CD14-positive monocyte (primary cell): ENCODE data around the gene CD4. TPM values are rescaled to one million over a fixed set of nuclear protein-coding genes. Genes with fewer than 3 reads are reported as not detected.

ENCODE experiments used
- DNase-seq, 3 donors: peaks; one replicate each; pipeline ENCODE4 v3.0.0-alpha.2; 2011 to 2022
- H2AFZ ChIP-seq: 2 replicates; pipeline ENCODE4 v1.6.0; 2012; ENCODE audit warnings: mild to moderate bottlenecking, low read depth, low read length, inconsistent platforms; ENCODE audit not compliant: insufficient read depth, poor library complexity, severe bottlenecking
- H3K27ac ChIP-seq, 2 donors: 1 replicate in 1 of 2; 2 replicates in 1 of 2; pipeline ENCODE4 v1.5.1; 2012 to 2013; ENCODE audit warnings: low read length in 2 of 2, control low read depth in 1 of 2, inconsistent platforms in 1 of 2, low read depth in 1 of 2, mild to moderate bottlenecking in 1 of 2
- H3K27me3 ChIP-seq, 2 donors: one replicate each; pipeline versions ENCODE4 v1.6.0 to v1.6.1; 2011 to 2013; ENCODE audit warnings: low read length in 2 of 2; ENCODE audit not compliant: control insufficient read depth in 2 of 2, insufficient read depth in 2 of 2
- H3K36me3 ChIP-seq, 2 donors: replicated peaks in 1 of 2; 1 replicate in 1 of 2; 2 replicates in 1 of 2; pipeline versions ENCODE4 v1.5.1 to v1.6.1; 2012 to 2013; ENCODE audit warnings: low read length in 2 of 2, control low read depth in 1 of 2, inconsistent platforms in 1 of 2, mild to moderate bottlenecking in 1 of 2; ENCODE audit not compliant: insufficient read depth in 2 of 2, control insufficient read depth in 1 of 2
- H3K4me1 ChIP-seq, 2 donors: 1 replicate in 1 of 2; 2 replicates in 1 of 2; pipeline versions ENCODE4 v1.5.1 to v1.6.1; 2012 to 2013; ENCODE audit warnings: low read length in 2 of 2, control low read depth in 1 of 2, inconsistent platforms in 1 of 2, mild to moderate bottlenecking in 1 of 2, moderate library complexity in 1 of 2; ENCODE audit not compliant: insufficient read depth in 2 of 2, control insufficient read depth in 1 of 2
- H3K4me2 ChIP-seq: replicated peaks from 2 replicates; pipeline ENCODE3; 2012; ENCODE audit warnings: low read length, moderate library complexity, mild to moderate bottlenecking; ENCODE audit not compliant: poor library complexity, severe bottlenecking; ENCODE audit errors: extremely low read depth
- H3K4me3 ChIP-seq, 3 experiments: fragments of 200-600 bp in 1 of 3; sonication (generic) in 1 of 3; replicated peaks in 1 of 3; 1 replicate in 2 of 3; 2 replicates in 1 of 3; pipeline ENCODE4 v1.5.1; 2011 to 2013; ENCODE audit warnings: low read length in 3 of 3, mild to moderate bottlenecking in 3 of 3, control low read depth in 2 of 3, low read depth in 2 of 3, inconsistent platforms in 1 of 3, moderate library complexity in 1 of 3
- H3K79me2 ChIP-seq: 2 replicates; pipeline ENCODE4 v1.6.0; 2012; ENCODE audit warnings: mild to moderate bottlenecking, control low read depth, inconsistent platforms, low read length, moderate library complexity; ENCODE audit not compliant: insufficient read depth
- H3K9ac ChIP-seq: 2 replicates; pipeline ENCODE4 v1.6.0; 2017; ENCODE audit warnings: low read length, mild to moderate bottlenecking; ENCODE audit not compliant: insufficient read depth, poor library complexity, severe bottlenecking
- H3K9me3 ChIP-seq, 2 donors: replicated peaks in 1 of 2; 1 replicate in 1 of 2; 2 replicates in 1 of 2; pipeline versions ENCODE4 v1.5.1 to v1.6.1; 2012 to 2013; ENCODE audit warnings: low read length in 2 of 2, control low read depth in 1 of 2; ENCODE audit not compliant: control insufficient read depth in 1 of 2, insufficient read depth in 1 of 2
- H4K20me1 ChIP-seq: 2 replicates; pipeline ENCODE4 v1.6.0; 2012; ENCODE audit warnings: mild to moderate bottlenecking, low read length, control low read depth, moderate library complexity; ENCODE audit not compliant: insufficient read depth
- H3K27ac Mint-ChIP-seq, 7 donors: one replicate each; pipeline ENCODE4 v1.8.0; 2020; ENCODE audit warnings: mild to moderate bottlenecking in 7 of 7, mixed read lengths in 7 of 7, moderate library complexity in 6 of 7, inconsistent platforms in 2 of 7
- H3K27me3 Mint-ChIP-seq, 3 donors: one replicate each; pipeline ENCODE4 v1.8.0; 2021 to 2022; ENCODE audit warnings: low read depth in 3 of 3, mild to moderate bottlenecking in 3 of 3, mixed read lengths in 3 of 3, moderate library complexity in 3 of 3, inconsistent platforms in 1 of 3
- H3K36me3 Mint-ChIP-seq, 2 donors: one replicate each; pipeline ENCODE4 v1.8.0; 2020; ENCODE audit warnings: mixed read lengths in 2 of 2, inconsistent platforms in 1 of 2, mild to moderate bottlenecking in 1 of 2
- H3K4me1 Mint-ChIP-seq: one replicate; pipeline ENCODE4 v1.8.0; 2020; ENCODE audit warnings: mild to moderate bottlenecking, mixed read lengths
- H3K4me3 Mint-ChIP-seq, 2 donors: one replicate each; pipeline ENCODE4 v1.8.0; 2020; ENCODE audit warnings: mild to moderate bottlenecking in 2 of 2, mixed read lengths in 2 of 2, moderate library complexity in 1 of 2
- H3K9me3 Mint-ChIP-seq, 7 donors: one replicate each; pipeline ENCODE4 v1.8.0; 2020 to 2022; ENCODE audit warnings: mixed read lengths in 7 of 7, mild to moderate bottlenecking in 6 of 7, moderate library complexity in 6 of 7, inconsistent platforms in 2 of 7
- WGBS: methylation state at CpG from one replicate; pipeline ENCODE4 v1.1.5; 2013; ENCODE audit warnings: missing lambda C conversion rate; ENCODE audit not compliant: insufficient coverage; 5-methylcytosine and 5-hydroxymethylcytosine counted together
- intact Hi-C, 2 donors: fragments of 100-400 bp; cut with micrococcal nuclease; formaldehyde crosslinking; loops; one replicate each; pipeline versions ENCODE4 v1.15.0 to v1.15.1; 2023
- polyA plus RNA-seq, 3 donors: library from polyadenylated mRNA; depleted of rRNA in 1 of 3; unstranded in 2 of 3; stranded (reverse) in 1 of 3; fragments of 300-500 nt in 2 of 3; fragments of >200 nt in 1 of 3; fragmentation: Illumina TruSeq in 2 of 3; gene quantifications; 1 replicate in 2 of 3; 2 replicates in 1 of 3; pipeline ENCODE4 v1.2.3, GENCODE V29; 2012 to 2021
- TF ChIP-seq, protein P1 (sequence below): fragments of 200-600 bp; IDR thresholded peaks from one replicate; pipeline ENCODE4 v1.8.0; 2022; ENCODE audit warnings: antibody characterized with exemption, mild to moderate bottlenecking

CD4 gene
- polyA plus RNA-seq, 3 donors, result 261 to 371 (median 269) TPM

DNA sequence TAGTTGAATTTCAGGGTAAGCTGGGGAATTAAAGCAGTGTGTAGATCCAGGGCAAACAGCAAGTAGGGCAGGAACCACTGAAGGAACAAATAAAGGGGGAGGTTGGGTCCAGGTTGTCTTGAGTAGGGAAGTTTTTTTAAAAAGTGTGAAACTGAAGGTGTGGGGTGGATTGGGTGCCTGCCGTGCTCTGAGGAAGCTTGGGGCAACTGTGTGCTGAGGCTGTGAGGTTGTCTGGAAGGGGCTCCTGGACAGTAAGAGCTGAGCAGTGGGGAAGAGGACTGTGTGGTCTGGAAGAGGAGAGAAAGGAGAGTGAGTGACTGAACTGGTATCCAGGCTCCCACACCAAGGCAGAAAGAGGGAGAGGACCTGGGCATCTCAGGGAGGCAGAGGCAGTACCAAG, 21.4 kb downstream of the CD4 start:
- TF ChIP-seq, protein P1, sequence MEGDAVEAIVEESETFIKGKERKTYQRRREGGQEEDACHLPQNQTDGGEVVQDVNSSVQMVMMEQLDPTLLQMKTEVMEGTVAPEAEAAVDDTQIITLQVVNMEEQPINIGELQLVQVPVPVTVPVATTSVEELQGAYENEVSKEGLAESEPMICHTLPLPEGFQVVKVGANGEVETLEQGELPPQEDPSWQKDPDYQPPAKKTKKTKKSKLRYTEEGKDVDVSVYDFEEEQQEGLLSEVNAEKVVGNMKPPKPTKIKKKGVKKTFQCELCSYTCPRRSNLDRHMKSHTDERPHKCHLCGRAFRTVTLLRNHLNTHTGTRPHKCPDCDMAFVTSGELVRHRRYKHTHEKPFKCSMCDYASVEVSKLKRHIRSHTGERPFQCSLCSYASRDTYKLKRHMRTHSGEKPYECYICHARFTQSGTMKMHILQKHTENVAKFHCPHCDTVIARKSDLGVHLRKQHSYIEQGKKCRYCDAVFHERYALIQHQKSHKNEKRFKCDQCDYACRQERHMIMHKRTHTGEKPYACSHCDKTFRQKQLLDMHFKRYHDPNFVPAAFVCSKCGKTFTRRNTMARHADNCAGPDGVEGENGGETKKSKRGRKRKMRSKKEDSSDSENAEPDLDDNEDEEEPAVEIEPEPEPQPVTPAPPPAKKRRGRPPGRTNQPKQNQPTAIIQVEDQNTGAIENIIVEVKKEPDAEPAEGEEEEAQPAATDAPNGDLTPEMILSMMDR, result no peak
- Mint-ChIP-seq H3K27ac (peak overlapping the region in 5 of 7 donors; percentile 3 to 83 (median 27)), H3K9me3 (peaks cover 0 to 1% (median 0%) of the 10 kb centered on the region in 7 donors), H3K4me1 (peaks cover 18% of the 10 kb centered on the region), H3K27me3 (no peaks in the 10 kb centered on the region), H3K4me3 (no peak overlapping the region), H3K36me3 (peaks cover 47 to 58% of the 10 kb centered on the region in 2 donors)
- Histone ChIP-seq H3K4me1 (peaks cover 12 to 14% of the 10 kb centered on the region in 2 donors), H2AFZ (no peak overlapping the region), H4K20me1 (peaks cover 80% of the 10 kb centered on the region), H3K27ac (no peak overlapping the region), H3K27me3 (no peaks in the 10 kb centered on the region), H3K9ac (no peak overlapping the region), H3K36me3 (peaks cover 34 to 47% of the 10 kb centered on the region in 2 donors), H3K79me2 (no peaks in the 10 kb centered on the region), H3K4me3 (no peak overlapping the region), H3K9me3 (no peaks in the 10 kb centered on the region), H3K4me2 (no peak overlapping the region)
- WGBS, result 93% methylated on average over 1 of the region's 1 CpG
- DNase-seq, result no peak
- intact Hi-C loops, result no loop called here

DNA sequence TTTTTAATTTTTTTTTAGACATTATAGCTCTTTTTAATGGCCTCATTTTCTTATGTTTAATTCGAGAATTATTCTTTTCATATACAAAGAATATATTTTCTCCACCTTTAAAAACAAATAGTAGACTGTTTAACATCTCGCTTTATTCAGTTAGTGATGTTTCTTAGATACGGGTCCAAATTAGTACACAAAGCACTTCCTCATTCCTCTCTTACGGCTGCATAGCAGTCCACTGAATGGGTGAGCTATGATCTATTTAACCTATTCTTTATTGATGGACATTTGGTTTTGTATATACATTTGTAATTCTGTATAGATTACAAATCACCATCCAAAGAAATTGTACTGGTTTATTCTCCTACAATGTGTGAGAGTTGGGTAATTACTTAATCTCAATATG, 24.0 kb downstream of the CD4 start:
- no peaks in the 10 kb centered on the region for H3K27me3 ChIP-seq
- peaks cover 50 to 59% of the 10 kb centered on the region in 2 donors for H3K36me3 ChIP-seq
- H3K9me3 Mint-ChIP-seq, result peaks cover 0 to 2% (median 0%) of the 10 kb centered on the region in 7 donors
- no peak overlapping the region for H3K9ac ChIP-seq
- TF ChIP-seq, protein P1, result no peak
- H3K4me3 ChIP-seq, result no peak overlapping the region
- intact Hi-C loops, result no loop called here
- peak in 1 of 3 donors; percentile 3 for DNase-seq
- H3K27me3 Mint-ChIP-seq, result peaks cover 0 to 2% (median 0%) of the 10 kb centered on the region in 3 donors
- peaks cover 20% of the 10 kb centered on the region for H3K4me1 Mint-ChIP-seq
- WGBS, result no CpG with 5 or more reads among the region's 4 CpGs
- no peak overlapping the region for H3K27ac Mint-ChIP-seq
- H3K4me3 Mint-ChIP-seq, result no peak overlapping the region
- no peaks in the 10 kb centered on the region for H3K9me3 ChIP-seq
- peaks cover 81% of the 10 kb centered on the region for H4K20me1 ChIP-seq
- H3K27ac ChIP-seq, result no peak overlapping the region
- peaks cover 12 to 19% of the 10 kb centered on the region in 2 donors for H3K4me1 ChIP-seq
- H3K79me2 ChIP-seq, result no peaks in the 10 kb centered on the region
- no peak overlapping the region for H2AFZ ChIP-seq
- H3K4me2 ChIP-seq, result no peak overlapping the region
- H3K36me3 Mint-ChIP-seq, result peaks cover 60 to 70% of the 10 kb centered on the region in 2 donors
